ENCODE results near the gene TOR1AIP2.
"Not testable (repeated sequence)": the region's sequence is repeated elsewhere in the genome, so short reads cannot be mapped to it uniquely, and the experiment has no call there.

The TOR1AIP2 gene

DNA sequence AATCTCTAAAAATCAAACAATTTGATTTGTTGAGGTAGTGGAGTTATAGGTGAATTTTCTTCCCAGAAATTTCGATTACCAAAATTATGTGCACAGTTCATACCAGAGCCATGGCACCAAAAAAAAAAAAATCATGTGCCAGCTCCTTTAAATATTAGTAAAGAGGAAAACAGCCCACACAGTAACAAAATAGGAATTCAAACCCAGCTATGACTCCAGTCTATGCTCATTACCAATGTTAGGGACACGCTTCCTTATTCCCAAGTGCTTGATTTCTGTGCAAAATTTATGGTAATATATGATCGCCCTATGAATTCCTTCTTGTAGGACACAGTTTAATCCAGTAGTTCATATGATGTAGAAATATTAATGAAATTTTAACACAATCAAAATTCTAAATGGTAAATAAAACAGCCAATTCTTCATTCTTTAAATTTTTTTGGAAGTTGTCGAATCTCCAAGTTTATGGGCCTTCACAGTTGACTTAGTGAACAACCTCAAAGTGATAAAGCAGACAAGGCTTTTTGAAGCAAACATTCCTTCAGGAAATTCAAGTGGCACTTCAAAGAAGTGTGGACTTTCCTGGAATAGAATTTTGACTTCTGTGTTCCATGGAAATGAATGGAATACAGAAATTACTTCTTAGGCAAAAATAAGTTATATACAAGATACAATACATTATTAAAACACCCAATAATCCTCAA, 1.9 kb downstream of the TOR1AIP2 start:
- DNase-seq (ENCODE audit: low spot score), result no peak

DNA sequence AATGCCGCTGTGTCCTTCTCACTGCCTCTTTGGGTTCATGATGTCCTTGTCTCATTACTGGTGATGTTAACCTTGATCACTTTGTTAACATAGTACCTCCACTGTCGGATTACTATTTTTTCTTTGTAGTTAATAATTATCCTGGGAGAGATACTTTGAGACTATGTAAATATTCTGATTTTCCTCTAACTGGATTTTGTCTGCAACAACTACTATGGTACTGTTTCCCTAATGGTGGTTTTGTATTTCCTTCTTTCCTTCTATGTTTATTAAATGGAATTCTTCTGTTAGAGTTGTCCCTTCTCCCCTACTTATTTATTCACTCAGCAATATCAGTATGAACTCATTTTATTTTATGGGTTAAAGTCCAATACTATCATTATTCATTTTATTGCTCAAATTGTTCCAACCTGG, 4.2 kb downstream of the TOR1AIP2 start:
- DNase-seq (ENCODE audit: low spot score), result no peak

DNA sequence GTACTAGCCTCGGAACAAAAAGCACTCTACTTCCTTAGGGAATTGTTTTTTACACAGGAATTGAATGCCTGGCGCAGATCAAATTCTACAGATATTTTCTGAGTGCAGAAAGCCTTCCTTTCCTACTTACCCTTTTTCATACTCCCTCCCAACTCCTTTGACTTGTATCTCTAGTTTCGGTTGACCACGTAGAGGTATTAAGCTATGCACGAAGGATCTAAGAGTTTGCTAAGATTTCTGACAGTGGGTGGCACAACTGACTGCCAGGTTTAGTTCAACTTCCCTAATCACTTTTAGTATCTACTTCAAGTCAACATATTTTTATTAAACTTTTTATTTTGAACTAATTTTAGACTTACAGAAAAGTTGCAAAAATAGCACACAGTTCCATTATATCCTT, 5.0 kb downstream of the TOR1AIP2 start:
- DNase-seq (ENCODE audit: low spot score), result no peak

DNA sequence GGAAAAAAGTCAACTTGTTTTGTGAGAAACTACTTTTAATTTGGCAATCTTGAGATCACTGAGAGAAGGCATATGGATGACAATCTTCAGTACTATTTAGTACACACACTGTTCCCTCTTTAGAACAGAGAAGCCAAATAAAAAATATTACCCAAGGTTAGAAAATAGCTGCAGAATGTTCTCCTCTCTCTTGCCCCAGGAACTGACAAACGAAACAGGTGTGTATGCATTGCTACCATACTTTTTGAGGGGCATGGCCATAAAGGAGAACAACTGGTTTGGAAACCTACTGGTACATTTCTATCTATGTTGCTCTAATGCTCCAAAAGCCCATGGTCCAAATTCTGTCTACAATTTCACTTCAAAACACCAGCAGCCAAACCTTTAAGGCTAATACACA, 5.7 kb downstream of the TOR1AIP2 start:
- no peak for DNase-seq (ENCODE audit: low spot score)

DNA sequence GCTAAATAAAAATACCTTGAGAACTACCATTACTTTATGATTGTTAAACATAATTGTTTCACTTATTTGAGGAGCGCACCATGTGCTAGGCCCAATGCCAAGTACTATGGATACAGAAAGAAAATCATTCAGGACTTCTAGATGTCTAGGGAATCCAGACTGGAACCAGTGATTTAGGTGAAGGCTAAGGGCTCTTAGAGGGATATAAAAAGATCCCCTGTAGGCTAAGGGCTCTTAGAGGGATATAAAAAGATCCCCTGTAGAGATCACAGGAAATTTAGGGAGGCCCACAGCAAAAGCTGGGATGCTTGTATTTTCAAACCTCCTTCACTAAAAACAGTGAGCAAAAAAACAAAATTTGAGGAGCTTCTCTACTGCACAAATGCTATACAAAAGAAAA, 6.7 kb downstream of the TOR1AIP2 start:
- no peak for DNase-seq (ENCODE audit: low spot score)

DNA sequence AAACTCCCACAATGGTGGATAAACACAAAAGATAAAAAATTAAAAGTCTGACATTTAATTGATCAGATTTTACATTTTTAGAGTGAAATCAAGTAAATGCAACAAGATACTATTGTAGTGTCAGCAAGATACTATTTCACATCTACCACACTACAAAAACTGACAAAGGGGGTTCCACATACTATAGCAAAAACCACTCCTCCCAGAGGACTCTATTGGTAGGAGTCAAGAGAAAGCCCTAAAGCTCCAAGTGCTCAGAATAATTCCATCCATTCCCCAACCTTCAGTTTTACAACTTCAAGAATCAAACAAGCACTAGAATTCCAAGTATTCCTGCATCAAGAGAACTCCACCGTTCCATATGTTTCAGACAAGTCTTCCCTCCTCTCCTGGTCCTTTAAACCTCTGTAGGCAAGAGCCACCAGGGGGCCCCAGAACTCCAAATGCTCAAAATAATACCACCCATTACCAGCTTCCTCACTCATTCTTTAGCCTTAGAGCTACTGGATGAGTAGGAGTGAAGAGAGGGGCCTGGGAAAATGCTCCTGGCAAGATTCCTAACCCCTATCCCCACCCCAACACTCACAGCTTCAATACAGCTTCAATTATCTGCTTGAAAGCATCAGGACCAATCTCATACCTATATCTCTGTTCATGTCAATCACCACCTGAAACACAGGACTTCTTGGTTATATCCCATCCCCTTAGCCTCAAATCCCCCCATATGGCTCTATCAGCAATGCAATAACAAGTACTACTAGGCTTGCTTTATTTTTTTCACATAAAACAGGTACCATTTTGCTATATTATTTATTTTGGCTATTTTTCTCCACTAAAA, 9.9 kb downstream of the TOR1AIP2 start:
- peak; percentile 53 for DNase-seq (ENCODE audit: low spot score)

DNA sequence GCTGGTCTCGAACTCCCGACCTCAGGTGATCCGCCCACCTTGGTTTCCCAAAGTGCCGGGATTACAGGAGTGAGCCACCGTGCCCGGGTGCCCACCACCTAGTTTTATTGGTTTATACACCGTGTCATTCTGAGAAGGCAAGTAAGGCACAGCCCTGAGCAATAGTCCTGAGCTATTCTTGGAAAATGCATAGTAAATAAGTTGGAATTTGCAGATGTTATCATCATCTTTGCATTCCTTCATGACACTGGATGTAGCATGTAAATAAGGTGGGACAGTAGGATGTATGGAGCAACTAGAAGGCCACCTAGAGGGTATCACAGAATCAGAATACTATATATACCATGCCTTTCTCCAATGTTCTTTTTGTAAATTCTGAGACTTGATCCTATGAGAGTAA, 11.0 kb downstream of the TOR1AIP2 start:
- no peak for DNase-seq (ENCODE audit: low spot score)

DNA sequence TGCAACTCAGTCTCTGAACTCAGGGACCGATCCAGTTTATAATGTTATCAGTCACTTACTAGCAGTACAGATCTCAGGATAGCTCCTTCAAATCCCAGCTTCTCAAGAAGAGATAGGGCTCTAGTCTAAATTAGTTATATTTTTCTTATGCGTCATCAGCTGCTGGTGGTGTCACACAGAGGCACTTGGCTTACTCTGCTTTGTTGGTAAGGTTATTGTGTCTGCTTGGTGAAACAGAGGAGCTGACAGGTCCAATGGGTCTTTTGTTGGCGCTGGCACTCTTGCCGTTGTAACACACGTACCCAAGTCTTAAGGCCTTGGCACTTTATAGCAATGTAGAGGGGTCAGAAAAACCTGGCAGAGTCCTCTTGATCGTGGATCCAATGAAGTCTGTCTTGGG, 12.2 kb downstream of the TOR1AIP2 start:
- no peak for DNase-seq (ENCODE audit: low spot score)

DNA sequence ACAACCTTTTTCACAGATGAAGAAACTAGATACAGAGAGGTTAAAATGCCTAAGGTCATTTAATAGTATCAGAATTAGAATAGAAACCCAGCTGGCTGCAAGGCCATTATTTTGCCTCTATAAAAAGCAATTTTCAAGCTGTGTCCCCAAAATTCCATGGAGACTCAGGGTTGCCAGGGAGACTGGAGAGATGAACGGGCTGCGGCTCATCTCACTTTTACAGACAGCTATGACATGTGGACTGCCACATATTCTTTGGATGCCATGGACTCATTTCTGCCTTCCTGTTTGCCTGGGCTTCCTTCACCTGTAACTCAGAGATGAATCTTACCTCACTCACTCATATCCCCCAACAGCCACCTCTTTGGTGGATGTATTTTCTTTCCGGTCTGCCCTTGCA, 17.0 kb downstream of the TOR1AIP2 start:
- no peak for DNase-seq (ENCODE audit: low spot score)

DNA sequence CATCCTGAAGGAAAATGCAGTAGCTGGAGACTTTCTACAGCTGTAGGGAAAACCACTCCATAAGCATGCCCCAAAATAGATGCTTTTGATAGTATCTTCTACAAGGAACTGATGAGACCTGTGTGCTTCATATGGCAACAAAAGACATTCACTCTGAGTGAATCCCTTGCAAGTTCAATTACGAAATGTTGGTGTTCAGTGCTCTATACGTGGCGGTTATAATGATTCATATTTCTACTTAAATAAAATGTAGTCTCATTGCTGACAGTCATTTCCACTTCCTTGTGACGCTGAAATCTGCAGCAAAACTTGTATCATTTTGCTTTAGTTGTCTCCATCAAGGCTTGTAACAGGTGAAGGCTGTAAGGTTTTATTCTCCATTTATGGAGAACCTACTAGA, 20.6 kb downstream of the TOR1AIP2 start:
- DNase-seq (ENCODE audit: low spot score), result no peak

DNA sequence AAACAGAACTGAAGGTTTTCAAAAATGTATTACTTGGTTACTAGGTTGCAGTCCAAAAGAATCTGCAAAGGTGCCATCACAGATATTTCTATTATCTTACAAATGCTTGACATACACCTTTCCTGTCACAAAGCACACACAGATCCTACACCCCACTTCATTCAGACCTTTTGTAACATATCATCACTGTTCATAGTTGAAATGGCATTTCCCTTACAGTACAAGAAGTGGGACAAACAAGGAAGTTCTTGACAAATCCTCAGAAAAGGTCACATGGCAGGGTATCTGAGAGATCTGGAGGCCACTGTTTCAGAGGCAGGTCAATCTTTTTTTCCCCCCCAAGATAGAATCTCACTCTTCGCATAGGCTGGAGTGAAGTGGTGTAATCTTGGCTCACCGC, 21.3 kb downstream of the TOR1AIP2 start:
- no peak for DNase-seq (ENCODE audit: low spot score)

DNA sequence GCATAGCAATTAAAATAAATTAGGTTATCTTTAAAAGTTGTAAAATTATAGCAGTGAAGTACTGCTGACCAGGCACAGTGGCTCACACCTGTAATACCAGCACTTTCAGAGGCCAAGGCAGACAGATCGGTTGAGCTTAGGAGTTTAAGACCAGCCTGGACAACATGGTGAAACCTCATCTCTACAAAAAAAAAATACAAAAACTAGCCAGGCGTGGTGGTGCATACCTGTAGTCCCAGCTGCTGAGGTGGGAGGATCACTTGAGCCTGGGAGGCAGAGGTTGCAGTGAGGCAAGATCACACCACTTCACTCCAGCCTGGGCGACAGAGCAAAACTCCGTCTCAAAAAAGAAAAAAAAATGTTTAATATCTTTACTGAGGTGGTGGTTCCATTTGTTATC, 21.8 kb downstream of the TOR1AIP2 start:
- DNase-seq (ENCODE audit: low spot score), result not testable (repeated sequence)

DNA sequence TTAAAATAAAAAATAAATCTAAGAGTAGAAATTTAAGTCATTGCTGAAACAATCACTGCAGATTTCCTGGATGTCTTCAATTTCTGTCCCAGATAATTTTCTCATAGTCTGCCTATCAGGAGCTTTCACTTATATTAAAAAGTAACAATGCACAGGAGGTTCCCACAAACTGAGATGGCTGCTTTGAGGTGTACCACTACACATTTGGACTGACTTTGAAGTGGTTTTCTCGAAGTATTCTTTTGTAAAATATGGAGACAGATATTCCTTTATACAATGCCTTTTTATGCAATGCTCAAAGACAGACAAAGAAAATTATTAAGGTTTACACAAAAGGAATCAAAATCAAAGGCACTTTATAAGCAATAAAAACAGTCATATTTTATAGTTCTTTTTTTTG, 24.5 kb downstream of the TOR1AIP2 start:
- DNase-seq (ENCODE audit: low spot score), result no peak

DNA sequence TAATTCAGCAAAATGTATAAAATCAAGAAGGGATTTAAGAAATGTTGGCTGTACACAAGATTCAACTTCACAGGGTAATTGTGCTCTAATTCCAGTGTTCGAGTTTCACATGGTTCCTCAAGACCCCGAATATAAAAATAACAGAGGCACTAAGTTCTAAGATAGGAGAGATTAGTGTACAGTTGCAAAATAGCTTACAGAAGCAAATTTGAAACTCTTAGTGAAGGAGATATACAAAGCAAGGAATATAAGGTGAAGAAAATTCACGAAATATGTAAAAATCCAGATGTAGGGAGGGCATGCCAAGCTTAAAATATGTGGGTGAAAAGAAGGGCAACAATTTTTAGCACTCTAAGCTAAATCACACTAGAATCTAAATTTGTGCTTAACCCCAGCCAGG, 29.4 kb downstream of the TOR1AIP2 start:
- DNase-seq (ENCODE audit: low spot score), result no peak

DNA sequence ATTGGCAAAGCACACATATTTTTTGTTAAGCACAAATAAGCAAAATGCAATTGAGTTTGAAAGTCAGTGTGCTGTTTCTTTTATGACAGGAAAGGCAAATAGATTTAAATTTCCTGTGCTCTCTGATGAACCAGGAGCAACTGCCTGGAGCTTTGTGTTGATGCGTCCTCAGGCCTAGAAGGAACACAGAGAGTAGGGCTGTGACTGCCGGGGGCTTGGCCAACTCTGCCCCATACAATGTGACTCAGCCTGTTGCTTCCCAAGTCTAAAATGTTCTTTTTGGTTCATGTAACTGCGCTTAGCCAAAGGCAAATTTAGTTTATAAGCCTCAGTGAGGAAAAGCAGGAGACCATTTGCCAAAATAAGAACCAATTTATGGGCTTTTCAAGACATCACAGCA, 37.5 kb downstream of the TOR1AIP2 start:
- DNase-seq (ENCODE audit: low spot score), result no peak

DNA sequence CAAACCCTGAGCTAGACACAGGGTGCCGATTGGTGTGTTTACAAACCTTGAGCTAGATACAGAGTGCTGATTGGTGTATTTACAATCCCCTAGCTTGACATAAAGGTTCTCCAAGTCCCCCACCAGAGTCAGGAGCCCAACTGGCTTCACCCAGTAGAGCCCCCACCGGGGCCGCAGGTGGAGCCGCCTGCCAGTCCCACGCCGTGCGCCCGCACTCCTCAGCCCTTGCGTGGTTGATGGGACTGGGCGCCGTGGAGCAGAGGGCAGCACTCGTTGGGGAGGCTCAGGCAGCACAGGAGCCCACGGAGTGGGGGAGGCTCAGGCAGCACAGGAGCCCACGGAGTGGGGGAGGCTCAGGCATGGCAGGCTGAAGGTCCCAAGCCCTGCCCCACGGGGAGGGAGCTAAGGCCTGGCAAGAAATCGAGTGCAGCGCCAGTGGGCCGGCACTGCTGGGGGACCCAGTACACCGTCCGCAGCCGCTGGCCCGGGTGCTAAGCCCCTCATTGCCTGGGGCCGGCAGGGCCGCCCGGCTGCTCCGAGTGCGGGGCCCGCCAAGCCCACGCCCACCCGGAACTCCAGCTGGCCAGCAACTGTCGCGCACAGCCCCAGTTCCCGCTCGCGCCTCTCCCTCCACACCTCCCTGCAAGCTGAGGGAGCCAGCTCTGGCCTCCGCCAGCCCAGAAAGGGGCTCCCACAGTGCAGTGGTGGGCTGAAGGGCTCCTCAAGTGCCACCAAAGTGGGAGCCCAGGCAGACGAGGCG, 40.7 kb downstream of the TOR1AIP2 start:
- DNase-seq (ENCODE audit: low spot score), result not testable (repeated sequence)

DNA sequence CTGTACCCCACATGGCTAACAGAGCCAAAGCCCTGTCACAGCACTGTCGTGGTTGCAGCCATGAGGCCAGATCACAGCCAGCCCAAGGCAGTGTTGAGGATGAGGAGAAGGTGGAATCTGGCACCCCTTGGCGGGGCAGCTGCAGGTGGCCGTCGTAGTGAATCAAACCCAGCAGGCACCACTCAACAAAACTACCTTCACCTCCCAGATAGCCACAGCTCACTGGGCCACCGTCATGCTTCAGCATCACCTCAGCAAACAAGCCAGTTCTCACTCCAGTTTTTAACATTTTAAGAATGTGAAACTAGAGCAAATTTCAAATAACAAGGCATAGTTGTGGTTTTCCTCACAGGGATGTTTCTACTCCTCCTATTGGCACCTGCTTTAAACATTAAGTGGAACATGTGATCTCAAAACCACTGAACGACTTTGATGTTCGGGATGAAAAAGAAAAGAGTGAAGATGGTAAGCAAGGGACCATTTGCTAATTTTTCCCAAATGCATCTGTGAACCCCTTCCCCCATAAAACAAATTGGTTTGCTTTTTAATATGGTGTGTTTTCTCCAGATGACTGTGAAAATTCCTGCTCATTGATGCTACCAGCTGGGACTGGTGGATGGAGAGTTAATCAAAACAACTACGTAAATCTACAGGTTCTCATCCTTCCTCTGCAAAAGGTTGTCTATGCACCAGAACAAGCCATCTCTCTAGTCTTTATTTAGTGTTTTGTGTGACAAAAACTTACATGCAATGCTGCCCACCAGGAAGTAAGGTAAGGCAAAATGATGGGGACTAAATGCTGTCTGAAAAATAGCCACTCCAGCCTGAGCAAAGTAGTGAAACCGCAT, 45.5 kb downstream of the TOR1AIP2 start:
- DNase-seq (ENCODE audit: low spot score), result peak; percentile 10

DNA sequence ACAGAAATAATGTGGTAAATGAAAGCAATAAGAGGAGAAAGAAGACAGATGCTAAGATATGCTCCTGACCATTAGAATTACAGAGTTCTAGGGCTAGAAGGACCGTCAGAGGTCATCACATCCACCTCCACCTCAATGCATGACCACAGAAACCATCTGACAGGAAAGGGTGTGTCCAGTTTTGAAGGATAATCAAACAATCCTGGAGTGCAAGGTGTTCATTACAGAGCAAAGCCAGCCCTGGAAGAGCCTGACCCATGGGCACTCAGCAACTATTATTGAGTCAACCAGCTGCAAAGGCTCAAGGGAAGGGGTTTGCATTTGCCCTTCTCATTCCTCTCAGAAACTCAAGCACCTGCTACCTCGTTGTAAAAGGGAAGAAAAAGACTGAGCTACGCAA, 46.4 kb downstream of the TOR1AIP2 start:
- DNase-seq (ENCODE audit: low spot score), result no peak

DNA sequence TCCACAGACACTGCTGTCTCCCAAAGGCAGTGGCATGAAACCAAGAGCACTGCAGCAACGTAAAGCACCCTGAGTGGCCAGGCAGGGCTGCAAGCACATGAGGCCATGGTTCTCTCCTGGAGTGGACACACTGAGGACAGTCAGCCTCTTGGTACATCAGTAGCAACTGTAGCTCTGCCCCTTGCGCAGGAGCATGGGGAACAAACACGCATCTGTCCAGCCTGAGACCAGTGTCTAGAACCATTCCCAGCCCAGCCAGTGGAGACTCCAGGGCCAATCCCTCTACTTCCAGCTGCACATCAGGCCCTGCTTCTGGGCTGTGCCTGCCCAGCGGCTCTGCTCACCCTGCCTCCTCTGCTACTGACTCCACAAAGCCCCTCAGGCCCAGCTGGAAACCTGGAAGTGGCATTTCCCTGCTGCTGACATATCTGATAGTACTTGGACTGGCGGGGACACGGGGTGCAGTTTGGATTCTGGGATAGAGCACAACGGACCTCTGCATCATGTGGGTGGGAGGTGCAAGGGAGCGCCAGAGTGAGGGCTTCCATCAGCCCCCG, 49.0 kb downstream of the TOR1AIP2 start:
- DNase-seq (ENCODE audit: low spot score), result no peak

DNA sequence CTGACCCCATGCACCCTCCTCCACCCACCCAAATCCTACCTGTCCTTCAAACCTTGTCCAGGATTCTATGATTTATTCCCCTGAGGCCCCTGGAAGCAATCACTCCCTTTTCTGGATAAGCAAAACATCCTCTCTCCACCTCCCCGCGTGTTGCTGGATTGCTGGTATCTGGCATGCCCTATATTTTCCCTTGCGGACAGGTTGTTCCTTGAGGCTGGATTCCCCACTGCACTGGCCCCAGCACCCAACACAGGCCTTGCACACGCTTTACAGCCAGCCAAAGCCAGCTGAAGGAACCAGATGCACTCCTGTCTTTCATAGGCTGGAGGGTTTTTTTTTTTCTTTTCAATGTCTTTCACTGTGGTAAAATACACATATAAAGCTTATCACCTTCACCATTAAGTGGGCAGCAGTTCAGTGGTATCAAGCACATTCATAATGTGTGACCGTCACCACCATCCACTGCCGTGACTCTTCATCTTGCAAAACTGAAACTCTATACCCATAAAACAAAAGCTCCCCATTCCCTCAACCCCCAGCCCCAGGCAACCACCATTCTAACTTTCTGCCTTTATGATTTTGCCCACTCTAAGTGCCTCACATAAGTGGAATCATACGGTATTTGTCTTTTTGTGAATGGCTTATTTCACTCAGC, 50.9 kb downstream of the TOR1AIP2 start:
- DNase-seq (ENCODE audit: low spot score), result no peak

DNA sequence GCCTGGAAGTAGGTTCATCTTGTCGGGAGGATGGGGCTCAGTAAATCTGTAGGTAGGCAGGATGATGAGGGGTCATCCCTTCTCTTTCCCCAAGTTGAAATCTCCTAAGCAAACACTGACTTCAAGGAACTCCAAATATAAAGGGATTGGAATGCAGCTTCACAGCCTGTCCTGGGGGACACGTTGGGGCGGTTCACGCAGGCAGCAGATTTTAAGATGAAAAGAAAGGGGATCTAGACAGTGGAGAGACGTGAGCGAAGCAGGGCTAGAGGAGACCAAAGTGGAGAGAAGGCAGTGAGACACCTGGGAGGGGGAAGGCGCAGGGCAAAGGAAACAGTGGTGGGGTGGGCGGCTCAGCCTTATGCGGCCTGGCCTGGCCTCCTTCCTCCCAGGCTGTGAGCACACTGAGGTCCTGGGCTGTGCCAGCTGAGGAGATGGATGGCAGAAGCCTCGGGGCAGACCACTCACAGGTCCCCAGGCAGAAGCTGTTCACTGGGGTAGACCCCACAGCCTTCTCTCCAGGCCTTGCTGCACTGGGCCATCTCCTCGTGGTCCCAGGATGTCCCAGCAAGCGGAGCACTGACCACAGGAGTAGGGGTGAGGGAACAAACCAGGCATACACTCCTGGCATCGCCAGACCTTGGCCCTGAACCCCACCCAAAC, 51.7 kb downstream of the TOR1AIP2 start:
- no peak for DNase-seq (ENCODE audit: low spot score)

All from CD4-positive, alpha-beta T cell treated with Interleukin-15 for 4 hours (primary cell).